Stimulated activated CD8-positive, alpha-beta memory T cell treated with anti-CD3 and anti-CD28 coated beads, Interleukin-15, amount 100 ng/mL, for 1 hour (primary cell): Measurements from ENCODE around the gene SLC22A31.
"Not testable (repeated sequence)": the region's sequence is repeated elsewhere in the genome, so short reads cannot be mapped to it uniquely, and the experiment has no call there.

Experiments used
- DNase-seq: peaks from one replicate; pipeline ENCODE4 v3.0.0-alpha.2; 2020; ENCODE audit warnings: low read depth

The SLC22A31 gene

GRCh38 chr16:89178453-89179147 lies 21.7 kb downstream of the SLC22A31 start:
- DNase-seq = no peak

DNA sequence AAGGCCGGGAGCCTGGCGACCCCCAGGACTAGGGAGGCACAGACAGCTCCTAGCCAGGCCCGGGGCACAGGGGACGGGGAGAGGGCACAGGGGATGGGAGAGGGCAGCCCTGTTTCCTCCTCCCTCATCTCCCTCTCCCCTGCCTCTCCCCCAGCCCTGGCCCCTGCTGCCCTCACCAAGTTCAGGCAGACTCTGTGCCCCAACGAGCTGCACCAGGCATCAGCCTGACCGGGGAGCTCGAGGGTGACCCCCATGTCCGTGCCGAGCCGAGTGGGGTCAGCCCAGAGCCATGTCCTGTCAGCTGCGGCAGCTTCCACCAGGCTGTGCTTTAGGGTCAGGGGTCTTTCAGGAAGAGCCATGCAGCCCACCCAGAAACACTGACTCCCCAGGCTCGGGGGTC lies 22.8 kb downstream of the SLC22A31 start:
- no peak for DNase-seq

DNA sequence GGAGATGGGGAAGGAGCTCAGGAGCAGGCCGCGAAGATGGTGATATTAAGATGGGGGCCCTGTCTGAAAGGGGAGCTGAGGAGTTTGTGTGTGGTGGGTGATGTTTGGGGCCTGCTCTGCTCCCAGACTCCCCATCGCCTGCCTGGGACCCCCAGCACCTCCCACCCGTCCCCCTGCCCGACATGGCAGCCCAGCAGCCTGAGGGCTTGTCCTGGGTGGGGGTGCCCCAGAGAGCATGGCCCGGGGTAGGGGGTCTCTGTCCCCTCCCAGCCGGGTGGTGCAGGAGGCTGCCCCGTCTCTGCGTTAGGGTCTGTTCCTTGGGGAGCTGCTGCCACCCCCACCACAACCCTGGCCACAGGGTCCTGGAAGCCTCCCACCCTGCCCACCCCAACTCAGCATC lies 23.6 kb downstream of the SLC22A31 start:
- no peak for DNase-seq

- DNase-seq = no peak
These were observed 24.1 kb downstream of the SLC22A31 start for GRCh38 chr16:89176147-89176690.

DNA sequence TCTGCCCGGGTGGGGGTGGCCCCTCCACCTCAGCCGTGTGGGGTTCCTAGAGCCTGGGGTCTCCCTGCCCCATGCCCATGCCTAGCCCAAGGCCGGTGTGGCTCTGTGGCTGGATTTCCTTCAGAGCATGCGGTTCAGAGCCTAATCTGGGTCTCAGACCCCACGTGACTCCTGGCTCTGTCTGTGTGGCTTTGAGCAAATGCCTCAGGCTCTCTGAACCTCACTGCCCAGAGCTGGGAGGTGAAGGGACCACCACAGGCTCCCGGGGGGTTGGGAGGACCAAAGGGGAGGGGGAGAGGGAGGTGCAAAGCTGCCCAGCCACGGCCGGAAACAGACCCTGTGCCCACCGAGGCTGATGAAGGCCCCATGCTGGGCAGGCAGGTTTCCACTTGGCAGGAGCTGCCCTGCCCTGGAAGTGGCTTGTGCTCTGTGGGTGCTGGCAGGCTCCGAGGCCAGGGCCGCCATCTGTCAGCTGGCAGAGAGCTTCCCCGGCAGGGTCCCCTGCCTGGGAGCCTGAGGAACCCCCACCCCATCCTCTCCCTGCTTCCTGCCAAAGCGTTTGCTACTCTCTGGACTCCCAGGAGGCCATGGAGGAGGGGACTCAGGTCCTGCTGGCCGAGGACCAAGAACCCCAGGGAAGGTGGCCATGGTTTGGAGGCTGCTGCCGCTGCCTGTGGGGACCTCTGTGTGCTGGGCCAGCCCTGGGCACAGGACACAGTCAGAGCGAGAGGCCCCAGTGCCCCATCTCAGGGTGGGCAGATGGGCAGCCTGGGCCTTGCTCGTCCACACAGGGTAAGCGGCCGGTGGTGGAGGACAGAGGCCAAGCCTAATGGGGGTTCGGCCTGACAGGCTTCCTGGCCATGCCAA lies 24.8 kb downstream of the SLC22A31 start:
- DNase-seq = no peak

- no peak for DNase-seq
These were observed 25.5 kb downstream of the SLC22A31 start for GRCh38 chr16:89174877-89175276.

GRCh38 chr16:89174055-89174827 lies 26.1 kb downstream of the SLC22A31 start:
- DNase-seq = no peak

DNA sequence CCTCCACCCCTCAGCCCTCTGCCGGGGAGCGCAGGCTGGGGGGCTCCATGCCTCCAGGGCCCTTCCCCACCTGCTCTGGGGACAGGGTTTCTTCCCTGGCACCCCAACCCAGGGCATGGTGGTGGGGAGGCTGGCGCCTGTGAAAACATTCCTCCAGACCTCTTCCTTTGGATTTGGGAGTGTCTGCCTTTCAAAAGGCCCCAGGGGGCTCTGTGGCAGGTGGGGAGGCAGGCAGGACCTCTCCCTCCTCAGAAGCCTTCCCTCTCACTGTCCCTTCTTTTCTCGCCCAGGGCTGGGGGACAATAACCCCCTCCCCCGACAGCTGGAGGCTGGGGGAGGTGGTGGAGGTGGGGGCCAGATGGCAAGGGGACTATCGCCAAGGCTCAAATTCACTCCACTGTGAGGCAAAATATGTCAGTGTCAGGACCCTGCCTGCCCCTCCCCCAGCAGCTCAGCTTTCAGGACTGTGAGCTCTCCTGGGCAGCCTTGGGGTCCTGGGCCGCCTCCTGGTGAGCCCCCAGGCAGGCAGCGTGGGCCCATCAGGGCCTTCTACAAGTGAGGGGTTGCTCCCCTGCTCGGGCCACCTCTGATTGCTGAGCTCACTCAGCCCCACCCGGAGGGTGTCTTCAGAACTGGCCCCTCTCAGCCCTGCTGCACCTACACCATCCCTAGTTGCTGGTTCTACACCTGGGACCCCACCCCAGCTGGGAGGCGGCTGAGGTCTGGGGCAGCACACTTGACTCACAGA lies 27.0 kb downstream of the SLC22A31 start:
- no peak for DNase-seq

DNA sequence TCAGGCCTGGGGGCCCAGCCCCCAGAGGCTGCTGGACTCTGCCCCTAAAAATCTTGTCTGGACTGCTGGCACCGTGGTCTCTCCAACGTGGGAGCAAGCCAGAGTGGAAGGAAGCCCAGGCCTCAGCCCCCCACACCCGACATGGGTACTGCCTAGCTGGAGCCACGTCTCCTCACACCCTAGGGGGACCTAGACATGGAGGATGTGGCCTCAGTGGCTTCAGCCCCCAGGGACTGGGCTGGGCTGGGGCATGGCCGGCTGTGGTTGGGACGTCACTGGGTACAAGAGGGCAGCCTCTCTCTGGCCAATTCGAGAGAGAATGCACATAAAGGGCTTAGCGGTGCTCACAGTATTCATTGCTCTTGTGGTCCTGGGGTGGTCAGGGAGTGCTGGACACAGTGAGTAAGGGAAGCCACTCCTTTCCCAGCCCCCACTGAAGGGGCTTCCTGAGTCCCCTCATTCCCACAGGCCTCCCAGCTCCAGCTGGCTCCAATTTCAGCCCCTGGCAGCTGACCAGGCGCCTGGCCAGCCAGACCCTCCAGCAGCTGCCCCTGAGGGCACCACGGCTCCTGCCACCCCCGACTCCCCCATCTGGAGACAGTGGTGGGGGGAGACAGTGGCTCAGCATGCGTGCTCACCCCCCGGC lies 27.7 kb downstream of the SLC22A31 start:
- no peak for DNase-seq

- no peak for DNase-seq
These were observed 28.2 kb downstream of the SLC22A31 start for GRCh38 chr16:89172171-89172527.

- peak; percentile 80 for DNase-seq
These were observed 28.8 kb downstream of the SLC22A31 start, which contains the start of gene CDH15 for GRCh38 chr16:89171216-89172170. Gene CDH15, plus strand, starts transcription at chr16:89171748. Its CDS starts 84 bp downstream, at chr16:89171832.

GRCh38 chr16:89170346-89171215 lies 29.8 kb downstream of the SLC22A31 start:
- DNase-seq = no peak

- no peak for DNase-seq
These were observed 30.6 kb downstream of the SLC22A31 start for GRCh38 chr16:89169778-89170177.

DNA sequence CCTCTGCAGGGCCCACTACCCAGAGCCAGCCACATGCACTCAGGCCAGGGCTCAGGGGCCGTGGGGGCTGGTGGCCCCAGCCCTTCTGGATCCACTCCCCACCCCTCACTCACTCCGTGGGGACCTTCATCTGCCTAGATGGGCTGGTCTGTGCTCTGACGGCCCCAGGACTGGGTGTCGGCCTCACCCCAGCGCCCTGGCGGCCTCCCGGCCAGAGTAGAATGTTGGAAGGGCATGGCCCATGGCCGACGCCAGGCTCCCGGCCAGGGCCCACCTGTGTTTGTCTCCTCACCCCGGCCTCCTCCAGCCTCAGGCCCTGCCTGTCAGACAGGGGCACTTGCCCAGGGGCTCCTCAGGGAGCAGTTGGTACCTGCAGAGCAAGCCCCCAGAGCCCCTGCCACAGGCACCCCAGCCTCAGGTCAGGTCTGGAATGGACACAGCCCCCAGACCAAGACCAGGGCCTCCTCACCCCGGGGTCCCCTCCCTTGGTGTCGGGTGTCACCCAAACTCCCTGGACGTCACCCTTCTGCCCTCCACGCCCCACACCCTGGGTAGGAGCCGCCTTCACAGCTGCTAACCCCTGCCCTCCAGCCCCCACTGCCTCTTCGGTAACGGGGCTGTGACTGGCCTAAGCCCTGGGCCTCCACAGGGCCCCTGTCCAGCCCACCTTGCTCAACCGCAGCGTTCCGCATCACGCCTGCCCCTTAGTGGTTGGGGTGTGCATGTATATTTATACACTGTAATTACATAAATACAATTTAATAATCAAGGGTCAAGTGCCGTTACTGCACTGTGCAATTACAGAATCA lies 31.8 kb downstream of the SLC22A31 start:
- no peak for DNase-seq

GRCh38 chr16:89167425-89167941 lies 32.9 kb downstream of the SLC22A31 start:
- peak; percentile 67 for DNase-seq

DNA sequence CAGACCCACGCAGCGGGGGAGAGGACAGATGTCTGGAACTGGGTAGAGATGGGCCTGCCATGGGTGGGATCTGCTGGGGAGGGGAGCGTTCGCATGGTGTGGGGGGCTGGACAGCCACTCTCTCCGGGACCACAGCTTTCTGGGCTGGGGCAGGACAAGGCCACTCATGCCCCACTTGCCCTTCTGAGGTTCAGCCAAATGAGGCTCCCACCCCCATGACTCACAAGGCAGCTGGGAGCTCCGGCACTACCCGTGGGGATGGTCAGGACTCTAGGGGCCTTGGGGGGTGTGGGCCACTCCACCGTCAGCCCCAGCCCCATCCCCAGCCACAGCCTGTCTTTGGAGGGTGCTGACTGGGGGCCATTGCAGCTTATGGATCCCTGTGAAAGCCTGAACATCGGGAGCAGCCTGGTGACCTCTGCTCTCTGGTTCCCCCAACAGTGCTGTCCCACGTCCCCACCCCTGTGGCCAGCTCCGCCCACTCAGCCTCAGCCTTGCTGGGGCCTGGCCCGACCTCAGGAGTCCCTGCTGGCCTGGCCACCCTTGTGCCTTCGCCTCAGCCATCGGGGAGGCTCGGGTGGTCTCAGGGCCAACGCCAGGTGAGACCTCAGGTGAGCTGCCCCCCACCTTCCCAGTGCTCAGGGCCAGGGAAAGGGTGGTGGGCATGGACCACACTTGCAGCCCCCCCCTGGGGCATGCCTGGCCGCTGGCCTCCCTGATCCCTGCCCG lies 33.5 kb downstream of the SLC22A31 start:
- no peak for DNase-seq

- DNase-seq = not testable (repeated sequence)
These were observed 34.7 kb downstream of the SLC22A31 start for GRCh38 chr16:89165681-89165979.
